NCI-H2081 (cell line): ENCODE data around the gene USP34.
A peak's percentile ranks its signal among the peaks of the same experiment; 100 is the strongest.
"Not testable (repeated sequence)": the region's sequence is repeated elsewhere in the genome, so short reads cannot be mapped to it uniquely, and the experiment has no call there.

ENCODE experiments used
- DNase-seq, 2 experiments: peaks; one replicate each; lab custom pipeline; 2025; lab: John Stamatoyannopoulos, UW

Gene USP34

DNA sequence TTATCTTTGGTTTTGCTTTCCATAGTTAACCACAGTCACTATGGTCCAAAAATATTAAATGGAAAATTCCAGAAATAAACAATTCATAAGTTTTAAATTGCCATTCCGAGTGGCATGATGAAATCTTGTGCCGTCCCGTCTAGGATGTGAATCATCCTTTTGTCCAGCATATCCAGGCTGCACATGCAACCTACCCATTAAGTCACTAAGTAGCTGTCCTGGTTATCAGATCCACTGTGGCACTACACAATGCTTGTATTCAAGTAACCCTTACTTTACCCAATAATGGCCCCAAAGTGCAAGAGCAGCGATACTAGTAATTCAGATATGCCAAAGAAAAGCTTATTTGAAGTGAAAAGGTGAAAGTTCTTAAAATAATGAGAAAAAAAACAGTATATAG, 10.7 kb downstream of the USP34 start:
- DNase-seq = no peak

DNA sequence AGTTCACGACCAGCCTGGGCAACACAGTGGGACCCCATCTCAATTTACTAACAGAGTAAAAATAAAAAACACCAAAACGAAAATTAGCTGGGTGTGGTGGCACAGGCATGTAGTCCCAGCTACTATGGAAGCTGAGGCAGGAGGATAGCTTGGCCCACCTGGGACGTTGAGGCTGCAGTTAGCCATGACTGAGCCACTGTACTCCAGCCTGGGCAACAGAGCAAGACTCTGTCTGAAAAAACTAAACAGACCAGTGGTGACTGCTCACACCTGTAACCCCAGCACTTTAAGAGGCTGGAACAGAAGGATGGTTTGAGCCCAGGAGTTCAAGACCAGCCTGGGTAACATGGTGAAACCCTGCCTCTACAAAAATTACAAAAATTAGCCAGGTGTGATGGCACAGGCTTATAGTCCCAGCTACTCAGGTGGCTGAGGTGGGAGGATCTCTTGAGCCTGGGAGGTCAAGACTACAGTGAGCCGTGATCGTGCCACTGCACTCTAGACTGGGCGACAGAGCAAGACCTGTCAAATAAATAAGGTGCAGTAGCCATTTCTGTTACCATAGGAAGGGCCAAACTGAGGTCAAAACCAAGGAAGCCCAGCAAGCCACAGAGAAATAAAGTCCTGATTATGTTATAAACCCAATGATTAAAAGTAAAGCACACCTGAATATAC, 14.0 kb downstream of the USP34 start:
- no peak for DNase-seq

DNA sequence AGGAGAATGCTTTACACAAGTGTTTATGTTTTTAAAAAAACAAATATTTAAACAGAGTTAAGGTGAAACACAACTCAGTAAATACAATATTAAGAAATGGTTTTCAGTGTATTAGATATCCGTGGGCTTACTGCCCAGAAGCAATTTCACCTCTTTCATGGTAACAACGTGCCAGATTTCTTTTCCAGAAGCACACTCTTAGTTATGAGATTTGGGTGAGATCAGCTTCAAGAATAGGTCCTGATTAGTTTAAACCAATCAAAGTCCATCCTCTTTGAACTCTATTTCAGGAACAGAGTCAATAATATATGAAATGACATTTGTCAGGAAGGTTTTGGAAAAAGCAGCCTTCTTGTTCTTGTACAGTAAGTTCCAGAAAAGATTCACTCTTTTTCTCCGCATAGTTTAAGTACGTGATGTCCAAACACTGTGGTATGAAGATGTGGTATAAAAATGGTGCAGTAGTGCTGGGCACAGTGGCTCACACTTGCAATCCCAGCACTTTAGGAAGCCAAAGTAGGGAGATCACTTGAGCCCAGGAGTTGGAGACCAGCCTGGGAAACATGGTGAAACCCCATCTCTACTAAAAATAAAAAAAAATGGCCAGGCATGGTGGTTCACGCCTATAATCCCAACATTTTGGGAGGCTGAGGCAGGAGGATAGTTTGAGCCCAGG, 14.7 kb downstream of the USP34 start:
- peak in 1 of 2 experiments; percentile 18 for DNase-seq

DNA sequence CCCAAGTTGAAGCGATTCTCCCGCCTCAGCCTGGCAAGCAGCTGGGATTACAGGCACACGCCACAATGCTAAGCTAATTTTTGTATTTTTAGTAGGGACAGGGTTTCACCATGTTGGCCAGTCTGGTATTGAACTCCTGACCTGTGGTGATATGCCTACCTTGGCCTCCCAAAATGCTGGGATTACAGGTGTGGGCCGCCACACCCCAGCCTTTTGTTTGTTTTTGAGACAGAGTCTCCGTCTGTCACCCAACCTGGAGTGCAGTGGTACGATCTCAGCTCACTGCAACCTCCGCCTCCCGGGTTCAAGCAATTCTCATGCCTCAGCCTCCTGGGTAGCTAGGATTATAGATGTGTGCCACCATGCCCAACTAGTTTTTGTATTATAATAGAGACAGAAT, 15.9 kb downstream of the USP34 start:
- DNase-seq = not testable (repeated sequence)

DNA sequence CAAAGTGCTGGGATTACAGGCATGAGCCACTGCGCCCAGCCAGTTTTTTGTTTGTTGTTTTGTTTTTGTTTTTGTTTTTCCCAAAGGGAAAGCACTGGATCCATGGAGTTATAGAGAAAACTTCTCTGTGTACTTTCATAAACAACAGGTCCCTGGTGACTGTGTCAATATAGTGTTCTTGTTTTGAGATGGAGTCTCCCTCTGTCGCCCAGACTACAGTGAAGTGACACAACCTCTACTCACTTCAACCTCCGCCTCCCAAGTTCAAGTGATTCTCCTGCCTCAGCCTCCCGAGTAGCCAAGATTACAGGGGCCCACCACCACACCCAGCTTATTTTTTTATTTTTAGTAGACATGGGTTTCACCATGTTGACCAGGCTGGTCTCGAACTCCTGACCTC, 16.5 kb downstream of the USP34 start:
- DNase-seq = no peak

DNA sequence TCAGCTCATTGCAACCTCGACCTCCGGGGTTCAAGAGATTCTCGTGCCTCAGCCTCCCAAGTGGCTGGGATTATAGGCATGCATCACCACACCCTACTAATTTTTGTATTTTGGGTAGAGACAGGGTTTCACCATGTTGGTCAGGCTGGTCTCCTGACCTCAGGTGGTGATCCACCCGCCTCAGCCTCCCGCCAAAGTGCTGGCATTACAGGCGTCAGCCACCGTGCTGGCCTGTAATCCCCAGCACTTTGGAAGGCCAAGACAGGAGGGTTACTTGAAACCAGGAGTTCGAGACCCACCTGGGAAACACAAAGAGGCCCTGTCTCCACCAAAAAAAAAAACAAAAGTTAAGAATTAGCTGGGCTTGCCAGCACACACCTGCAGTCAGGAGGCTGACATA, 18.5 kb downstream of the USP34 start:
- no peak for DNase-seq

DNA sequence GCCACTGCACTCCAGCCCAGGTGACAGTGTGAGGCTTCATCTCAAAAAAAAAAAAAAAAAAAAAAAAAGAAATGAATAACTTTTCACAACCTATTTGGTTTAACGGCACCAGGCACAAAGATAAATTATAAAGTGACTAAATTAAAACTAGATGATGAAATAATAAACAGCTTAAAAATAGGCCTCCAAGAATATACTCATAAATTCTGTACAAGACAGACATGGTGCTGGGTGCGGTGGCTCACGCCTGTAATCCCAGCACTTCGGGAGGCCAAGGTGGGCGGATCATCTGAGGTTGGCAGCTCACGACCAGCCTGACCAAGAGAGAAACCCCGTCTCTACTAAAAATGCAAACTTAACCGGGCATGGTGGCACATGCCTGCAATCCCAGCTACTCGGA, 19.7 kb downstream of the USP34 start:
- no peak for DNase-seq

DNA sequence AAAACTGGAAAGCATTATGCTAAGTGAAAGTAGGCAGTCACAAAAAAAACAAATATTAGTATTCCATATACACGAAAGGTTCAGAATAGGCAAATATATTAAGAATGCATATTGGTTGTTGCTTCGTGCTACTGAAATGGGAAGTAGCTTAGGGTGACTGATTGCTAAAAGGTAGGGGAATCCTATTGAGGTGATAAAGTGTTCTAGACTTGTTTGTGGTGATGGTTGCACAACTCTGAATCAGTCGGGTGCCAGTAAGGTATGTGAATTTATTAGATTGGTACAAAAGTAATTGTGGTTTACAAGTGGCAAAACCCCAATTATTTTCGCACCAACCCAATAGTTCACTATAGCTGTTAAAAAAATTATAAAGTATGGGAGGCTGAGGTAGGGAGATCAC, 20.7 kb downstream of the USP34 start:
- DNase-seq = no peak

DNA sequence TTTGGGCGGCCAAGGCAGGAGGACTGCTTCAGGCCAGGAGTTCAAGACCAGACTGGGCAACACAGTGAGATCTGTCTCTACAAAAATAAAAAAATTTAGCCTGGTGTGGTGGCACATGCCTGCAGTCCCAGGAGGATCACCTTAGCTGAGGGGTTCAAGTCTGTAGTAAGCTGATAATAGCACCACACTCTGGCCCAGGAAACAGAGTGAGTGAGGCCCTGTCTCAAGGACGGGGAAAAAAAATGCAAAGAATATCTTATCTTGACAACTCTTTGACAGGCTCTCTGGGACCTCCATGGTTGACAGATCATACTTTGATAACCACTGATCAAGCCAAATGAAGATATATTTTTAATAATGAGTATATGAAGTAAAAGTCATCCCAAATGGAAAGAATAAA, 22.7 kb downstream of the USP34 start:
- no peak for DNase-seq

DNA sequence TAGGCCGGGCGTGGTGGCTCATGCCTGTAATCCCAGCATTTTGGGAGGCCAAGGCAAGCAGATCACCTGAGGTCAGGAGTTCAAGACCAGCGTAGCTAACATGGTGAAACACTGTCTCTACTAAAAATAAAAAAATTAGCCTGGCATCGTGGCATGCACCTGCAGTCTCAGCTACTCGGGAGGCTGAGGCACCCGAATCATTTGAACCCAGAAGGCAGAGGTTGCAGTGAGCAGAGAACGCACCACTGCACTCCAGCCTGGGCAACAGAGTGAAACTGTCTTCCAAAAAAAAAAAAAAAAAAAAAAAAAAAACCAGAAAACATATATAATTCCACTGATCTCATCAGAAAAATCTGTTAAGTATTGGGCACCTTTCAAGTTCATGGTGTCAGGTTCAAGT, 23.9 kb downstream of the USP34 start:
- not testable (repeated sequence) for DNase-seq

DNA sequence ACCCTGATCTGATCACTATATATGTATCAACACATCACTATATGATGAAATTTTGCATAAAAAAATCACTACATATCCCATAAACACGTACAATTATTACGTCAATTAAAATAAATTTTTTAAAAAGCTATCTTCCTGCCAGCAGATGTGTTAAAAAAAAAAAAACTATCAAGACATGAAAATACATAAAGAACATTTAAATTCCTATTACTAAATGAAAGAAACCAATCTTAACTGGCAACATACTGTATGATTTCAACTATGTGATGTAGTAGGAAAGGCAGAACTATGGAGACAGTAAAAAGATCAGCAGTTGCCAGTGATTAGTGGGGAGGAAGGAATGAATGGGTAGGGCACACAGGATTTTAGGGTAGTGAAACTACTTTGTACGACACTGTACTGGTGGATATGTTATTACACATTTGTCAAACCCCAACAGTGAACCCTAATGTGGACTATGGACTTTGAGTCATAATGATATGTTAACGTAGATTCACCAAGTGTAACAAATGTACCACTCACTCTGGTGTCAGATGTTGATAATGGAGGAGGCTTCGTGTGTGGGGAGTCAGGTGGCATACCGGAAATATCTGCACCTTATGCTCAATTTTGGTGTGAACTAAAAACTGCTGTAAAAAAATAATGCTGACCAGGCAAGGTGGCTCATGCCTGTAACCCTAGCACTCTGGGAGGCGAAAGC, 27.4 kb downstream of the USP34 start:
- DNase-seq = no peak

DNA sequence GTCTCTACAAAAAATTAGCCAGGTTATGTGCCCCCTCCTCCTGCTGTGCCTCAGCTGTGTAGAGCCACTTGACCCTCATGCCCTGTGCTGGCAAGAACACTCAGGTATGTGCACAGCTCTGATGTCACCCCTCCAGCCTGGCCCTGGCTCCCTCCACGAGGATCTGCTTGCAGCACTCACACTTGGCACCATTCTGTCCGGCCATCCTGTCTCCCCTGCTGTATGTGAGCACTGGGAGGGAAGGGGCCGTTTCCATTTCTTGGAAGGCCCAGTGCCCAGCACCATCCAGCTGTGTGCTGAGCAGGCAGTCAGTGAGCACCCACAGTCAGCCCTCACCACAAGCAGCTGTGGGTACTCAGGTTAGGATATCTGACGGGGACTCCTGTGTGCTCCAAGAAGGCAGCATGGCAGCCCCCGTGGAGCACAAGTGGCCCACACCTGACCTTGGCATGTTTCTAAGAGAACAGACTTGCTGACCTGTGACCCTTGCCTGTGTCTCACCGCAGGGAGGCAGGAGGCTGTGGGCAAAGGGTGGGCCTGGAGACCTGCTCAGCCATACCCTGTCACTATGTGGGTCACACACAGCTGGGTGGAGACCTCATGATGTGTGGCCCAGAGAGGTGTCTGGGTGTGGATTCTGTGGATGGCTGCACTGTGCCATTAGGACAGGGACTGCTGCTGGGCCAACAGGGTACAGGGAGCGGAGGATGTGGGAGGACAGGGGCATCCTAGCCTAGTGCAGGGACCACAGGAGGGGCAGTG, 31.5 kb downstream of the USP34 start:
- DNase-seq = peak in 1 of 2 experiments; percentile 9

DNA sequence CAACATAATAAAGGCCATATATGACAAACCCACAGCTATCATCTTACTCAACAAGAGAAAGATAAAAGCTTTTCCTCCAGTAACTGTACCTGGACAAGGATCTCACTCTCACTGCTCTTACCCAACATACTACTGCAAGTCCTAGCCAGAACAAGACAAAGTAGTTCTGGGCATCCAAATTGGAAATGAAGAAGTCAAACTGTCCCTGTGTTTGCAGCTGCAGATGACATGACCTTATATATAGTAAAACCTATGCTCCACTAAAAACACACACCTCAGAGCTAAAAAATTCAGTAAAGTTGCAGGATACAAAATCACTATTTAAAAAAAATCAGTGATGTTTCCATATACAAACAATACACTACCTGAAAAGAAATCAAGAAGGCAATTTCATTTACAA, 32.2 kb downstream of the USP34 start:
- no peak for DNase-seq

DNA sequence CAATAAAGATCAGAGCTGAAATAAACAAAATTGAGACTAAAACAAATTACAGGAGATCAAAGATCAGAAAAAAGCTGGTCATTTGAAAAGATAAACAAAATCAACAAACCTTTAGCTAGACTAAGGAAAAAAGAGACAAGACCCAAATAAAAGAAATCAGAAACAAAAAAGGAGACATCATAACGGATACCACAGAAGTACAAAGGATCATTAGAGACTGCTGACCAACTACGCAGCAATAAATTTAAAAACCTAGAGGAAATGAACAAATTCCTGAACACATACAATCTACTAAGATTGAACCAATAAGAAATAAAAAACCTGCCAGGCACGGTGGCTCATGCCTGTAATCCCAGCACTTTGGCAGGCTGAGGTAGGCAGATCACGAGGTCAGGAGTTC, 33.7 kb downstream of the USP34 start:
- DNase-seq = no peak

DNA sequence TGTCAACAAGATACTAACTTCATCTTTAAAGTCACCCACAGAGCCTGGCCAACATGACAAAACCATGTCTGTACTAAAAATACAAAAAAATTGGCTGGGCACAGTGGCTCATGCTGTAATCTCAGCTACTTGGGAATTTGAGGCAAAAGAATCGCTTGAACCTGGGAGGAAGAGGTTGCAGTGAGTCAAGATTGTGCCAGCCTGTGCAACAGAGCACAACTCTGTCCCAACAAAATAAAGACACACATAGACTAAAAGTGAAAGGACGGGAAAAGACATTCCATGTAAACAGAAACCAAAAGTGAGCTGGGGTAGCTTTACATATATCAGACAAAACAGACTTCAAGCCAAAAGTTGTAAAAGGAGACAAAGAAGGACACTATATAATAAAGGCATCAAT, 34.8 kb downstream of the USP34 start:
- no peak for DNase-seq

DNA sequence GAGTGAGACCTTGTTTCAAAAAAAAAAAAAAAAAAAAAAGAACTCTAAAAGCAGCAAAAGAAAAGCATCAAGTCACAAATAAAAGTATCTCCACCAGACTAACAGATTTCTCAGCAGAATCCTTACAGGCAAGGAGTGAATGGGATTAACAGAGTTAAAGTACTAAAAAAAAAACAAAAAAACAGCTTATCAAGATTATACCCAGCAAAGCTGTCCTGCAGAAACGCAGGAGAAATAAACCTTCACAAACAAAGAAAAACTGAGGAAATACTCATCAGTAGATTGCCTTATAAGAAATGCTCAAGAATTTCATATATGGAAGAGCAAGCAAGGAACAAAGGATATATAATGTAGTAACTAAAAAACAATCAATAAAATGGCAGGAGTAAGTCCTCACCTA, 35.6 kb downstream of the USP34 start:
- no peak for DNase-seq

DNA sequence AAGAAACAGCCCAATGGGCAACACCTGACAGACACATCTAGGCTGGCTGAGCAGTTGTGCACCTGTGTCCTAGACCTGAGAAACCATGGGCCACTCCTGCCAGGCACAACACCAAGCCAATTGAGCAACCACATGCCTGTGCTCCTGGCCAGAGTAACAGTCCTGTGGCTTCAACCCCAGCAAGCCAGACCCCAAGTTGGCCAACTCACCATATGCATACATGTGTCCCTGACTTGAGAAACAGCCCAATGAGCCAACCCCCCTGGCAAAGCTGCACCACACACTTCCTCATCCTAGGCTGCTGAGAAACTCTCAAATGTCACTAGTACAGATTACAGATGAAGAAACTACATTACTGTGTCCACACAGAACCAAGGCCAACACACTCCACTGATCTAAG, 36.6 kb downstream of the USP34 start:
- no peak for DNase-seq

DNA sequence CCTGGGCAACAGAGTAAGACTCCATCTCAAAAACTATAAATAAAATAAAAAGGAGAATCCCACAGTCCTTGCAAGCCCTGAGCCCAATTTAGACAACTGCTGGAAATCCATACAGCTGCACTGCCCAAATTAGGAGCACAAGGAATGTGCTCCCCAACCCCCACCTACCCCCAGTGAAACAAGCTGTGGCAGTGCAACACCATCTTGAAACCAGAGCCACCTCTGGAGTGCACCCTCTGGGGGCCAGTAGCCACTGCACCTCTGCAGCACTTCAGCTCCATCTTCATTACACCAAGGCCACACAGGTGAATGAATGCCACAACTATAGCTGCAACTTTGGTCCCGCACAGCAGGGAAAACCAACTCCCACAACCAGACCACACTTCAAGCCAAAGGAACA, 37.3 kb downstream of the USP34 start:
- no peak for DNase-seq

DNA sequence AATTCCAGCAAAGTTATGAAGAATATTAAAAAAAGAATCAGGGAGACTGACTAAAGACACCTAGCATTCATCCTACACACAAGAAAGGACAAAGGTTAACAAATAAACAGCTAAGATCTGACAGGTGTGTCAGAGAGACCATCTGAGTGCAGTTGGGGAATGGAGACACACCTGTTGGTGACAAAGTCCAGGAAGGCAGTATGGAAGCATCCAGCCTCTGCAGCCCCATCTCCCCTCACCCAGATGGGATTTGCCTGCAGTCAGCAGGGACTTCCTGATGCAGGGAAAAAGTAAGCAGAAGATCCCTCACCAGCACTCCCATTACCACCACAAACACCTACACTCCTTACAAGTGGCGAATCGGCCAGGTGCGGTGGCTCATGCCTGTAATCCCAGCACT, 37.9 kb downstream of the USP34 start:
- DNase-seq = no peak

DNA sequence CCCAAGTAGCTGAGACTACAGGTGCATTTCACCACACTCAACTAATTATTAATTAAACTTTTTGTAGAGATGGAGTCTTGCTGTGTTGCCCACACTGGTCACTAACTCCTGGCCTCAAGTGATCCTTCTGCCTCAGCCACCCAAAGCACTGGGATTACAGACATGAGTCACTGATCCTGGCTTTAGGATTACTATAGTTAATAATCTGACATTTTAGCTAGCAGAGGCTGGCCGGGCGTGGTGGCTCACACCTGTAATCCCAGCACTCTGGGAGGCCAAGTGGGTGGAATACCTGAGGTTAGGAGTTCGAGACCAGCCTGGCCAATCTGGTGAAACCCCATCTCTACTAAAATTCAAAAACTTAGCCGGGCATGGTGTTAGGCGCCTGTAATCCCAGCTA, 39.5 kb downstream of the USP34 start:
- no peak for DNase-seq

DNA sequence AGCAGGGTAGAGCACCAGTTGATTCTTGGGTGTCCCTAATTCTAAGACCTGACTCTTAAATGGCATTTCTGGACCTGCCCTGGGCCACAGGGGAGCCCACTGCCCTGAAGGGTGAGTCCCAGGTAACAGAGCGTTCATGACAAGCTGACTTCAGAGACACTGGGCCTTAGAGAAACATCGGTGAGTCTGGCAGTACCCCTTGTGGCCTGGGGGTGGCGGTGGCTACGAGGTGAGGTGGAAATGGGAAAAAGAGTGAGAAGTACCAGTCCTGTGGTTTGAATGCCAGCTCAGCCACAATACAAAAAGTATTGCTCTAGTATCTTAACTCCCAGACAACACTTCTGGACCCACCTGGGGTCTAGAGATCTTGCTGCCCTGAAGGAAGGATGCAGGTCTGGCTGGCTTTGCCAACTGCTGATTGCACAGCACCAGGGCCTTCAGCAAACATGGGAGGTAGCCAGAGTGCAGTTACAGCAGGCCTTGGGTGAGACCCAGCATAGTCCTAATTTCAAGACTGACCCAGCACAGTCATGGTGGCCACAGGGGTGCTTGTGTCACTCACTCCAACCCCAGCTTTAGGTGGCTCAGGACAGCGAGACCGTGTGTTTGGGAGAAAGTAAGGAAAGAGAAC, 44.5 kb downstream of the USP34 start:
- DNase-seq = peak in 1 of 2 experiments; percentile 10

DNA sequence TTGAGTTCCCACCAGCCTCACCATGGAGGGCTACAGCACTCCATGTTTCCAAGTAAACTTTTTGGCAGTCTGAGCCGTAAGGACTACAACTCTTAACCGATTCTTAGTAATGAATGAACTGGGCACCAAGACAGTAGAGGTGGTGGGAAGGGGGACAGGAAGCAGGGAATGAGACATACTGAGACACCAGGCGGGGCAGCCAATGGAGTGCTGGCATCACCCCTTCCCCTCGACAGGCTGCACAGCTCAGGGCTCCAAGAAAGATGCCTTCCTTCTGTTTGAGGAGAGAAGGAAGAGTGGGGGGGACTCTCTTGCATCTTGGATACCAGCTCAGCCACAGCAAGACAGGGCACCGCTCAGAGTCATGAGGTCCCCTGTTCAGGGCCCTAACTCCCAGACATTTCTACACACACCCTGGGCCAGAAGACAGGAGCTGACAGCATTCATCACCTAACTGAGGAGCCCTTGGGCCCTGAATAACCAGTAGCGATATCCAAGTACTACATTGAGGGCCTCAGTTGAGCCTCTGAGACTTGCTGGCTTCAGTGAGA, 45.2 kb downstream of the USP34 start:
- DNase-seq = no peak
